GM23248 (cell line): ENCODE measurements around the gene PITPNB.

Experiments used
- EZH2 ChIP-seq: fragments of 200-600 bp; sonication (generic); IDR thresholded peaks from 2 replicates; pipeline ENCODE4 v1.6.1; 2018; ENCODE audit warnings: antibody characterized with exemption, mild to moderate bottlenecking; ENCODE audit not compliant: insufficient read depth, poor library complexity, severe bottlenecking
- EZH2phosphoT487 ChIP-seq: fragments of 200-600 bp; sonication (generic); IDR thresholded peaks from 2 replicates; pipeline ENCODE4 v1.6.1; 2018; ENCODE audit warnings: antibody characterized with exemption, moderate library complexity, mild to moderate bottlenecking, low read depth; ENCODE audit not compliant: insufficient read depth

- no peak for TF ChIP-seq EZH2
- TF ChIP-seq EZH2phosphoT487 = no peak
Observed at GRCh38 chr22:27848005-27848404, 71.1 kb downstream of the PITPNB start.
